GM12874 (cell line): ENCODE results near the gene MAFF.

Source experiments
- TF ChIP-seq, protein P1 (sequence below): IDR thresholded peaks from 2 replicates; pipeline ENCODE4 v1.5.1; 2011; ENCODE audit warnings: low read depth, mild to moderate bottlenecking, control low read depth, low read length, moderate library complexity; ENCODE audit not compliant: insufficient read depth

The MAFF gene

GRCh38 chr22:38165922-38166593 is 35.7 kb upstream of the MAFF start:
- TF ChIP-seq, protein P1, sequence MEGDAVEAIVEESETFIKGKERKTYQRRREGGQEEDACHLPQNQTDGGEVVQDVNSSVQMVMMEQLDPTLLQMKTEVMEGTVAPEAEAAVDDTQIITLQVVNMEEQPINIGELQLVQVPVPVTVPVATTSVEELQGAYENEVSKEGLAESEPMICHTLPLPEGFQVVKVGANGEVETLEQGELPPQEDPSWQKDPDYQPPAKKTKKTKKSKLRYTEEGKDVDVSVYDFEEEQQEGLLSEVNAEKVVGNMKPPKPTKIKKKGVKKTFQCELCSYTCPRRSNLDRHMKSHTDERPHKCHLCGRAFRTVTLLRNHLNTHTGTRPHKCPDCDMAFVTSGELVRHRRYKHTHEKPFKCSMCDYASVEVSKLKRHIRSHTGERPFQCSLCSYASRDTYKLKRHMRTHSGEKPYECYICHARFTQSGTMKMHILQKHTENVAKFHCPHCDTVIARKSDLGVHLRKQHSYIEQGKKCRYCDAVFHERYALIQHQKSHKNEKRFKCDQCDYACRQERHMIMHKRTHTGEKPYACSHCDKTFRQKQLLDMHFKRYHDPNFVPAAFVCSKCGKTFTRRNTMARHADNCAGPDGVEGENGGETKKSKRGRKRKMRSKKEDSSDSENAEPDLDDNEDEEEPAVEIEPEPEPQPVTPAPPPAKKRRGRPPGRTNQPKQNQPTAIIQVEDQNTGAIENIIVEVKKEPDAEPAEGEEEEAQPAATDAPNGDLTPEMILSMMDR: no peak

DNA sequence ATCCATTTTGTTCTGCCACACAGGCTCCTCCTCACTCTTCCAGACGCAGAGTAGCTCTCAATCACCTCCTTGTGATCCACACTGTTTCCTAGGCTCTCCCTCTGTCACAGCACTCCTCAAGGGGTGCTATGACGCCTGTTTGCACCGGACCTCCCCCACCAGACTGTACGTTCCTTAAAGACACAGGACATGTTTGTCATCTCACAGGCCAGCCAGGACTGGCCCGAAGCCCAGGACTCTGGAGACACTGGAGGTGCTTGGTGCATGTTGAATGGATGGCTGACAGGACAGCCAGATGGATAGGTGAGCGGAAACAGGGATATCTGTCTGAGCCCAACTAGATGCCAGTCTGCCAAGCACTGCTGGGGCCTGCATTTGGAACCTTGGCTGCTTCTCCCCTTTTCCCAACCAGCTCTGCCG is 33.8 kb upstream of the MAFF start:
- TF ChIP-seq, protein P1: no peak

GRCh38 chr22:38169116-38169515 is 32.7 kb upstream of the MAFF start:
- TF ChIP-seq, protein P1: no peak

GRCh38 chr22:38170469-38170868 is 31.3 kb upstream of the MAFF start:
- TF ChIP-seq, protein P1: no peak

- TF ChIP-seq, protein P1: no peak
These were observed 29.6 kb upstream of the MAFF start for GRCh38 chr22:38171927-38172831.

GRCh38 chr22:38172832-38173640 is 28.8 kb upstream of the MAFF start:
- TF ChIP-seq, protein P1: no peak

DNA sequence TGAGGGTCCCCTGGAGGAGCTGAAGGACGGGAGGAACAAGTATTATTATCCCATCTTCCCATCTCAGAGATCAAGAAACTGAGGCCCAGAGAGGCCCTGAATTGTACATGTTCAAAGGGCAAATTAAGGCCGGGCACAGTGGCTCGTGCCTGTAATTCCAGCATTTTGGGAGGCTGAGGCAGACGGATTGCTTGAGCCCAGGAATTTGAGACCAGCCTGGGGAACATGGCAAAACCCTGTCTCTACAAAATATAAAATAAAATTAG is 28.2 kb upstream of the MAFF start:
- TF ChIP-seq, protein P1: no peak
